WTC11 (cell line): ENCODE data around the gene TANC1. TPM values are rescaled to one million over a fixed set of nuclear protein-coding genes. Genes with fewer than 3 reads are reported as not detected.

Experiments used
- ATAC-seq: fragments of 200-7000 bp; cut with Tn5 transposase; 2 replicates; pipeline ENCODE4 v1.10.0; 2021; ENCODE audit warnings: mild to moderate bottlenecking, moderate library complexity
- CTCF ChIA-PET: fragments of 300-600 bp; sonication (Branson Sonifier 250); formaldehyde crosslinking; loops from one replicate; lab custom pipeline; 2021; ENCODE audit warnings: antibody characterized with exemption; lab: Charles Lee
- POLR2A ChIA-PET: fragments of 350-600 bp; sonication (Branson Sonifier 250); formaldehyde crosslinking; loops from one replicate; lab custom pipeline; 2021; ENCODE audit warnings: antibody characterized with exemption; lab: Charles Lee
- DNase-seq: peaks from one replicate; pipeline ENCODE4 v3.0.0; 2021; ENCODE audit warnings: low spot score
- H3K27ac Mint-ChIP-seq: 2 replicates; pipeline ENCODE4 v1.8.0; 2021; ENCODE audit warnings: mixed read lengths
- H3K27me3 Mint-ChIP-seq: 2 replicates; pipeline ENCODE4 v1.8.0; 2021; ENCODE audit warnings: low read depth, mild to moderate bottlenecking, moderate library complexity, mixed read lengths
- H3K36me3 Mint-ChIP-seq: 2 replicates; pipeline ENCODE4 v1.8.0; 2021; ENCODE audit warnings: mixed read lengths
- H3K4me1 Mint-ChIP-seq: 2 replicates; pipeline ENCODE4 v1.8.0; 2022; ENCODE audit warnings: mixed read lengths
- H3K4me3 Mint-ChIP-seq: 2 replicates; pipeline ENCODE4 v1.8.0; 2021; ENCODE audit warnings: mild to moderate bottlenecking, moderate library complexity, mixed read lengths
- H3K9me3 Mint-ChIP-seq: 2 replicates; pipeline ENCODE4 v1.8.0; 2021; ENCODE audit warnings: mixed read lengths
- AR ChIP-seq: fragments of 250-450 bp; sonication (Bioruptor Pico); IDR thresholded peaks from 2 replicates; pipeline ENCODE4 v1.9.0; 2021; ENCODE audit warnings: mild to moderate bottlenecking
- E2F5 ChIP-seq: sonication (generic); formaldehyde crosslinking; IDR thresholded peaks from 2 replicates; pipeline ENCODE4 v1.8.1; 2022; ENCODE audit warnings: mild to moderate bottlenecking, moderate library complexity, missing genetic modification reagents
- ELF4 ChIP-seq: sonication (generic); formaldehyde crosslinking; IDR thresholded peaks from 2 replicates; pipeline ENCODE4 v1.8.1; 2022; ENCODE audit warnings: low read depth, mild to moderate bottlenecking, moderate library complexity, missing genetic modification reagents
- ETV6 ChIP-seq: sonication (generic); formaldehyde crosslinking; IDR thresholded peaks from 2 replicates; pipeline ENCODE4 v1.8.1; 2022; ENCODE audit warnings: mild to moderate bottlenecking, missing genetic modification reagents
- JAZF1 ChIP-seq: fragments of 250-450 bp; sonication (Bioruptor Pico); IDR thresholded peaks from 2 replicates; pipeline ENCODE4 v1.9.0; 2021; ENCODE audit warnings: moderate library complexity, mild to moderate bottlenecking, inconsistent platforms
- STAT6 ChIP-seq: sonication (generic); formaldehyde crosslinking; conservative IDR thresholded peaks from 2 replicates; pipeline ENCODE4 v1.8.1; 2023; ENCODE audit warnings: mild to moderate bottlenecking, low read depth, missing genetic modification reagents, moderate library complexity
- TCF7 ChIP-seq: sonication (generic); formaldehyde crosslinking; IDR thresholded peaks from 2 replicates; pipeline ENCODE4 v1.8.0; 2022; ENCODE audit warnings: mild to moderate bottlenecking, low read depth, missing genetic modification reagents, moderate library complexity
- ZNF263 ChIP-seq: sonication (generic); formaldehyde crosslinking; IDR thresholded peaks from 2 replicates; pipeline ENCODE4 v1.8.1; 2022; ENCODE audit warnings: low read depth, mild to moderate bottlenecking, moderate library complexity, missing genetic modification reagents
- ZNF317 ChIP-seq: sonication (generic); formaldehyde crosslinking; IDR thresholded peaks from 2 replicates; pipeline ENCODE4 v1.8.1; 2023; ENCODE audit warnings: low read depth, mild to moderate bottlenecking, moderate library complexity, missing genetic modification reagents, borderline replicate concordance
- total RNA-seq: library from RNA; stranded (reverse); gene quantifications from 3 replicates; pipeline ENCODE4 v1.2.3, GENCODE V29; 2021
- TF ChIP-seq, protein P1 (sequence below): sonication (generic); formaldehyde crosslinking; IDR thresholded peaks from 2 replicates; pipeline ENCODE4 v1.8.0; 2023; ENCODE audit warnings: missing genetic modification reagents, mild to moderate bottlenecking, borderline replicate concordance
- TF ChIP-seq, protein P2 (sequence below): sonication (generic); formaldehyde crosslinking; IDR thresholded peaks from 2 replicates; pipeline ENCODE4 v1.8.1; 2023; ENCODE audit warnings: mild to moderate bottlenecking, missing genetic modification reagents, borderline replicate concordance

Gene TANC1
- total RNA-seq, 1 experiment from 2014 or later = 11.6 TPM

- H3K9me3 Mint-ChIP-seq = no peaks in the 10 kb centered on the region
- H3K27me3 Mint-ChIP-seq = no peaks in the 10 kb centered on the region
- ChIA-PET POLR2A (no interaction called here), CTCF (interaction anchor here (1.0 to 1.2 kb wide), 2 partner anchors 11 to 33 kb away, joined by 3 to 4 read pairs; no protein-coding TSS in a partner anchor)
- no peaks in the 10 kb centered on the region for H3K36me3 Mint-ChIP-seq
- H3K27ac Mint-ChIP-seq = no peak overlapping the region
- DNase-seq = no peak
- TF ChIP-seq, protein P1, sequence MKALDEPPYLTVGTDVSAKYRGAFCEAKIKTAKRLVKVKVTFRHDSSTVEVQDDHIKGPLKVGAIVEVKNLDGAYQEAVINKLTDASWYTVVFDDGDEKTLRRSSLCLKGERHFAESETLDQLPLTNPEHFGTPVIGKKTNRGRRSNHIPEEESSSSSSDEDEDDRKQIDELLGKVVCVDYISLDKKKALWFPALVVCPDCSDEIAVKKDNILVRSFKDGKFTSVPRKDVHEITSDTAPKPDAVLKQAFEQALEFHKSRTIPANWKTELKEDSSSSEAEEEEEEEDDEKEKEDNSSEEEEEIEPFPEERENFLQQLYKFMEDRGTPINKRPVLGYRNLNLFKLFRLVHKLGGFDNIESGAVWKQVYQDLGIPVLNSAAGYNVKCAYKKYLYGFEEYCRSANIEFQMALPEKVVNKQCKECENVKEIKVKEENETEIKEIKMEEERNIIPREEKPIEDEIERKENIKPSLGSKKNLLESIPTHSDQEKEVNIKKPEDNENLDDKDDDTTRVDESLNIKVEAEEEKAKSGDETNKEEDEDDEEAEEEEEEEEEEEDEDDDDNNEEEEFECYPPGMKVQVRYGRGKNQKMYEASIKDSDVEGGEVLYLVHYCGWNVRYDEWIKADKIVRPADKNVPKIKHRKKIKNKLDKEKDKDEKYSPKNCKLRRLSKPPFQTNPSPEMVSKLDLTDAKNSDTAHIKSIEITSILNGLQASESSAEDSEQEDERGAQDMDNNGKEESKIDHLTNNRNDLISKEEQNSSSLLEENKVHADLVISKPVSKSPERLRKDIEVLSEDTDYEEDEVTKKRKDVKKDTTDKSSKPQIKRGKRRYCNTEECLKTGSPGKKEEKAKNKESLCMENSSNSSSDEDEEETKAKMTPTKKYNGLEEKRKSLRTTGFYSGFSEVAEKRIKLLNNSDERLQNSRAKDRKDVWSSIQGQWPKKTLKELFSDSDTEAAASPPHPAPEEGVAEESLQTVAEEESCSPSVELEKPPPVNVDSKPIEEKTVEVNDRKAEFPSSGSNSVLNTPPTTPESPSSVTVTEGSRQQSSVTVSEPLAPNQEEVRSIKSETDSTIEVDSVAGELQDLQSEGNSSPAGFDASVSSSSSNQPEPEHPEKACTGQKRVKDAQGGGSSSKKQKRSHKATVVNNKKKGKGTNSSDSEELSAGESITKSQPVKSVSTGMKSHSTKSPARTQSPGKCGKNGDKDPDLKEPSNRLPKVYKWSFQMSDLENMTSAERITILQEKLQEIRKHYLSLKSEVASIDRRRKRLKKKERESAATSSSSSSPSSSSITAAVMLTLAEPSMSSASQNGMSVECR (CRISPR knock-in tag) = no peak
- no peak for TF ChIP-seq ELF4
- no peak for TF ChIP-seq E2F5 (CRISPR knock-in tag)
- TF ChIP-seq, protein P2, sequence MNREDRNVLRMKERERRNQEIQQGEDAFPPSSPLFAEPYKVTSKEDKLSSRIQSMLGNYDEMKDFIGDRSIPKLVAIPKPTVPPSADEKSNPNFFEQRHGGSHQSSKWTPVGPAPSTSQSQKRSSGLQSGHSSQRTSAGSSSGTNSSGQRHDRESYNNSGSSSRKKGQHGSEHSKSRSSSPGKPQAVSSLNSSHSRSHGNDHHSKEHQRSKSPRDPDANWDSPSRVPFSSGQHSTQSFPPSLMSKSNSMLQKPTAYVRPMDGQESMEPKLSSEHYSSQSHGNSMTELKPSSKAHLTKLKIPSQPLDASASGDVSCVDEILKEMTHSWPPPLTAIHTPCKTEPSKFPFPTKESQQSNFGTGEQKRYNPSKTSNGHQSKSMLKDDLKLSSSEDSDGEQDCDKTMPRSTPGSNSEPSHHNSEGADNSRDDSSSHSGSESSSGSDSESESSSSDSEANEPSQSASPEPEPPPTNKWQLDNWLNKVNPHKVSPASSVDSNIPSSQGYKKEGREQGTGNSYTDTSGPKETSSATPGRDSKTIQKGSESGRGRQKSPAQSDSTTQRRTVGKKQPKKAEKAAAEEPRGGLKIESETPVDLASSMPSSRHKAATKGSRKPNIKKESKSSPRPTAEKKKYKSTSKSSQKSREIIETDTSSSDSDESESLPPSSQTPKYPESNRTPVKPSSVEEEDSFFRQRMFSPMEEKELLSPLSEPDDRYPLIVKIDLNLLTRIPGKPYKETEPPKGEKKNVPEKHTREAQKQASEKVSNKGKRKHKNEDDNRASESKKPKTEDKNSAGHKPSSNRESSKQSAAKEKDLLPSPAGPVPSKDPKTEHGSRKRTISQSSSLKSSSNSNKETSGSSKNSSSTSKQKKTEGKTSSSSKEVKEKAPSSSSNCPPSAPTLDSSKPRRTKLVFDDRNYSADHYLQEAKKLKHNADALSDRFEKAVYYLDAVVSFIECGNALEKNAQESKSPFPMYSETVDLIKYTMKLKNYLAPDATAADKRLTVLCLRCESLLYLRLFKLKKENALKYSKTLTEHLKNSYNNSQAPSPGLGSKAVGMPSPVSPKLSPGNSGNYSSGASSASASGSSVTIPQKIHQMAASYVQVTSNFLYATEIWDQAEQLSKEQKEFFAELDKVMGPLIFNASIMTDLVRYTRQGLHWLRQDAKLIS (CRISPR knock-in tag) = no peak
- no peak for TF ChIP-seq ZNF317 (CRISPR knock-in tag)
- no peak for TF ChIP-seq JAZF1 (CRISPR knock-in tag)
- no peak for TF ChIP-seq TCF7 (CRISPR knock-in tag)
- no peak for TF ChIP-seq ZNF263 (CRISPR knock-in tag)
- TF ChIP-seq STAT6 = no peak
- TF ChIP-seq ETV6 (CRISPR knock-in tag) = no peak
- TF ChIP-seq AR = no peak
- H3K4me3 Mint-ChIP-seq = no peak overlapping the region
- ATAC-seq = no peak
- H3K4me1 Mint-ChIP-seq = peaks cover 16% of the 10 kb centered on the region
Observed at GRCh38 chr2:159151198-159152127, 183.0 kb downstream of the TANC1 start.
